Activated effector memory CD4-positive, alpha-beta T cell treated with anti-CD3 and anti-CD28 coated beads, Interleukin-2, amount 50 U/mL, for 16 hours (primary cell): Measurements from ENCODE around the gene RABL6.
"Not testable (repeated sequence)": the region's sequence is repeated elsewhere in the genome, so short reads cannot be mapped to it uniquely, and the experiment has no call there.

ENCODE experiments used
- DNase-seq: peaks from one replicate; pipeline ENCODE4 v3.0.0-alpha.2; 2020

RABL6 gene

GRCh38 chr9:136860529-136860928 is 52.8 kb downstream of the RABL6 start:
- DNase-seq: no peak

GRCh38 chr9:136860933-136861873 is 53.5 kb downstream of the RABL6 start:
- DNase-seq: no peak

GRCh38 chr9:136861874-136862457 is 54.2 kb downstream of the RABL6 start:
- no peak for DNase-seq

- DNase-seq: no peak
These were observed 55.3 kb downstream of the RABL6 start for GRCh38 chr9:136862849-136863622.

GRCh38 chr9:136863623-136864273 is 56.0 kb downstream of the RABL6 start:
- DNase-seq: no peak

GRCh38 chr9:136865041-136865767 is 57.5 kb downstream of the RABL6 start:
- DNase-seq: no peak

- DNase-seq: no peak
These were observed 58.0 kb downstream of the RABL6 start for GRCh38 chr9:136865768-136866103.

- DNase-seq: peak; percentile 63
These were observed 59.2 kb downstream of the RABL6 start for GRCh38 chr9:136866898-136867421.

- no peak for DNase-seq
These were observed 59.7 kb downstream of the RABL6 start for GRCh38 chr9:136867480-136867879.

GRCh38 chr9:136867917-136868316 is 60.2 kb downstream of the RABL6 start:
- no peak for DNase-seq

GRCh38 chr9:136868644-136869043 is 60.9 kb downstream of the RABL6 start:
- DNase-seq: no peak

GRCh38 chr9:136869611-136870010 is 61.9 kb downstream of the RABL6 start:
- not testable (repeated sequence) for DNase-seq

GRCh38 chr9:136875155-136875554 is 67.4 kb downstream of the RABL6 start:
- DNase-seq: no peak

GRCh38 chr9:136876476-136876875 is 68.7 kb downstream of the RABL6 start:
- no peak for DNase-seq

GRCh38 chr9:136880651-136881050 is 72.9 kb downstream of the RABL6 start:
- no peak for DNase-seq

GRCh38 chr9:136881691-136882108 is 74.0 kb downstream of the RABL6 start:
- peak; percentile 85 for DNase-seq

GRCh38 chr9:136882109-136882946 is 74.6 kb downstream of the RABL6 start:
- DNase-seq: peak; percentile 97

- not testable (repeated sequence) for DNase-seq
These were observed 75.2 kb downstream of the RABL6 start for GRCh38 chr9:136882947-136883283.

GRCh38 chr9:136883670-136884069 is 75.9 kb downstream of the RABL6 start:
- not testable (repeated sequence) for DNase-seq

GRCh38 chr9:136885950-136886578 is 78.3 kb downstream of the RABL6 start, which contains the start of gene TRAF2:
TSS of gene TRAF2 (plus strand) at chr9:136886516. CDS start at chr9:136898741, 12,225 bp downstream.
- peak; percentile 99 for DNase-seq
